ELF-1 (cell line): Measurements from ENCODE around the gene PDLIM1.
A peak's percentile ranks its signal among the peaks of the same experiment; 100 is the strongest.
"Not testable (repeated sequence)": the region's sequence is repeated elsewhere in the genome, so short reads cannot be mapped to it uniquely, and the experiment has no call there.

ENCODE experiments used
- DNase-seq: peaks from one replicate; pipeline ENCODE4 v3.0.0-alpha.2; 2016; ENCODE audit warnings: low read depth, low spot score

The PDLIM1 gene

DNA sequence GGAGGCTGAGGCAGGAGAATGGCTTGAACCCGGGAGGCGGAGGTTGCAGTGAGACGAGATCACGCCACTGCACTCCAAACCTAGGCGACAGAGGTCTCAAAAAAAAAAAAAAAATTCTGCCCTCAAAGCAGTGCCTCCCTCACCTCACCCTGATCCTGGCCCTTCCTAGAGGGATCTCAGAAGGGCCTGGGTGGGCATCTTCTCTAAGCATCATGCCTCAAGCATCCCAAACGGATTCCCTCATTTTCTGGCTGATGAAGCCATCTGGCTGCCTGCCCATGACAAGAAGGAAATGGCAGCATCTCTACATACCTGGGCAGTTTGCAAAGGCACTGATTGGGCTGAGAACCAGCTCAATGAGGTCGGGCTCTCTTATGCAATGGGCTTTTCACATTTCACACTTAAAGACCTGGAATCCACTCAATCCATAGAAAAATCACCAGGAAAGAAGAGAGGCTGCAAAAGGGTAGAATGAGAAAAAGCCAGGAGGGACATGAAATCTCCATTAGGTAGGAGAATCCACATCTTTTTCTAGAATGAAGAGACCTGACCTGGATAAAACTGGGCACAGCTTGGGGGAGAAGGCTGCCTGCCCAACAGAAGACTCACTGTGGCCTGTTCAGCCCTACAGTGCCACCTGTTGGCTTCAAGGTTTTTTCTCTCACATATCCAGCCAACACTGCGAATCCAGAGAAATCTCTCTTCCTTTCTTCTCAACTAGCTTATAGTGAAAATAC is 48.1 kb downstream of the PDLIM1 start:
- DNase-seq, result peak; percentile 67

- DNase-seq, result no peak
Measured at GRCh38 chr10:95241533-95241932, 49.3 kb downstream of the PDLIM1 start.

- DNase-seq, result no peak
Measured at GRCh38 chr10:95240811-95241210, 50.0 kb downstream of the PDLIM1 start.

DNA sequence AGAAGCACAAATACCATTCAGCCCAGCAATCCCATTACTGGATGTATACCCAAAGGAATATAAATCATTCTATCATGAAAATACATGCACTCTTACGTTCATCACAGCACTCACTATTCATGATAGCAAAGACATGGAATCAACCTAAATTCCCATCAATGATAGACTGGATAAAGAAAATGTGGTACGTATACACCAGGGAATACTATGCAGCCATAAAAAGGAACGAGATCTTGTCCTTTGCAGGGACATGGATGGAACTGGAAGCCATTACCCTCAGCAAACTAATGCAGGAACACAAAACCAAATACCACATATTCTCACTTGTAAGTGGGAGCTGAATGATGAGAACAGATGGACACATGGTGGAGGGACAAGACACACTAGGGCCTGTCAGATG is 50.7 kb downstream of the PDLIM1 start:
- not testable (repeated sequence) for DNase-seq

- no peak for DNase-seq
Measured at GRCh38 chr10:95237376-95238170, 53.2 kb downstream of the PDLIM1 start.

DNA sequence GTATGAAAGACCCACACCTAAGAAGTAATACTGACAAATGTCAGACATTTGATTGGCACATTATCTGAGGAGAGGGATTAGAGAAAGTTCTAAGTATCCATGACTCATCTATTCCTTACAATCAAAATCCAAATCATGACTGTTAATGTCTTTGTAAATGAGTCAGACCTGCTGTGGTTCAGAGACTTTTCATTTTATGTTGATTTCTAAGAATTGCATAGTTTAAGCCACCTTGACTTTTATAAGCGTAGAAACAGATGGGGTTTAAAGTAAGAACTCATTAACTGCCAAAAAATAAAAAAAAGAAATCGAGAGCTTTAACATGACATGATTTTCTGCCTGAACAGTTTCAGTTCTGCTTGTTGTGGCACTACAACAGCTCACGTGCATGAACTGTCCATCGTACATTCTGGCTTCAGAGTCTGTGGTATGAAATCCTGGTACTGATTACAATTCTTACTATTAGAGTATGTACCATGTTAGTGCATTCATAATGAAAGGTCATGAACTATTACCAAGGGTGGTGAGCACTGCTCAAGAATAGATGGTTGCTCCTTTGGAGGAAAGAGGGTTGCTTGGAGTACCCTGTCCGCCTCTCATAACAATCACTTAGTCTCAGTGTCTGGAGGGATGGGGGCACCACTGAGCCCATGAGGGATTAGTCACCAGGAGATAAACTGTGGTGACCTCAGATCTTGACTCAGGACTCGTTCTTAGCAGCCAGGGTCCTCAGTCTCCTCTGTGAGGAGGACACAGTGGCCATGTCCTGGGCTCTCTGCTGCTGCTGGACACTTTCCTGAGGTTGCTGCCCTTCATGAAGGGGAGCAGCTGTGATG is 54.5 kb downstream of the PDLIM1 start:
- no peak for DNase-seq

DNA sequence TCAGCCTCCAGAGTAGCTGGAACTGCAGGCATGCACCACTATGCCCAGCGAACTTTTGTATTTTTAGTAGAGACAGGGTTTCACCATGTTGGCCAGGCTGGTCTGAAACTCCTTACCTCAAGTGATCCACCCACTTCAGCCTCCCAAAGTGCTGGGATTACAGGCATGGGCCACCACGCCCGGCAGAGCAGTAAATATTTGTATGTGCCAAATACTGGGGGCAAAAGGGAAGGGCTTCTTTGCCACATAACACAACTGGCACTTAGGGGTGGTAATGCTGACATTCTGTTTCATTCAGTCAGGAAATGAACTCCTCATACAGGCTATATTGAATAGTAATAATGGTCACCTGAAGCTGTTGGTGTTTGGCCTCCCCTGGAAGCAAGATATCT is 55.1 kb downstream of the PDLIM1 start:
- no peak for DNase-seq

DNA sequence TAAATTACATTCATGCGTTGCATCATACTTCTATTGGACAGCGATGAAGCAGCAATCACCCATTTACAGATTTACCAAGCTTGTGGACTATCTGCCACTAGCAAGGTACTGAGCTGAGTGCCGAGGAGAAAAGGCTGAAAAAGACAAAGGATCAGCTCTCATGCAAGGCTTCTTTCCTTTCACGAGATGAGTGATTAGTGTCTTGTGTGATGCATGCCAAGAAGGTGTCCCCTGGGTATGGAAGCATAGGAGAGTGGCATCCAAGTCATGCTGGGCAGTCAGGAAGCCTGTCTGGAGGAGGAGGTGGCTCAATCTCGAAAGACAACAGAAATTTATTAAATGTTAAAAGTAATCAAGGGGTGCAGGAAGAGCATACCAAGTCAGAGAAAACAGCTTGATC is 55.9 kb downstream of the PDLIM1 start:
- no peak for DNase-seq

DNA sequence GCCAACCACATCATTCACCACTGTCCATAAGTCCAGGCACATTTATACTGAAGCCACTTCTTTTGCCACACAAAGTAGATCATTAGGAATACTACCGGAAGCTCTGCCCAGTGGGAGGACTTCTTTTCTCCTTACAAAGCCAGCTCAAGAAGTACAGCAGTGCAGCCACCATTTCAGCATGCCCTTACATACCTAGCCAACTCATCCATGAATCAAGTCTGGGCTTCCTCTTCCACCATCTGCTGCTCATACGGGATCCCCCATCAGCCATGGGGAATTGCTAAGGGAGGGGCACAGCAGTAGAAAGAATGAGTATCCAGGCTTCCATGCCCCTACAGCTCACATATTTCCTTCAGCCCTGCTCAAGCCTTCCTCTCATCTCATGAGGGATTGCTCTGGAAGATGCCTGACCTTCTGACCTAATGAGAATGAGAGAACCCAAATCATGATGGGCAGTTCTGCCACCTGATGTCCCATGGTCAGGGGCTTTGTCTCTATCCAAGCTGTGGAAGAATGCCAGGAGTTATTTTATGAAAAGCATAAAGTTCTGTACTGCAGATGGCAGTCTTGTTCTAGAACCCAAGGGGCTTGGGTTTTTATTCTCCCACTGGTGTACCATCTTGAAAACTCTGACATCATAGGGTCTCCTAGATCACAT is 57.3 kb downstream of the PDLIM1 start:
- DNase-seq, result no peak

DNA sequence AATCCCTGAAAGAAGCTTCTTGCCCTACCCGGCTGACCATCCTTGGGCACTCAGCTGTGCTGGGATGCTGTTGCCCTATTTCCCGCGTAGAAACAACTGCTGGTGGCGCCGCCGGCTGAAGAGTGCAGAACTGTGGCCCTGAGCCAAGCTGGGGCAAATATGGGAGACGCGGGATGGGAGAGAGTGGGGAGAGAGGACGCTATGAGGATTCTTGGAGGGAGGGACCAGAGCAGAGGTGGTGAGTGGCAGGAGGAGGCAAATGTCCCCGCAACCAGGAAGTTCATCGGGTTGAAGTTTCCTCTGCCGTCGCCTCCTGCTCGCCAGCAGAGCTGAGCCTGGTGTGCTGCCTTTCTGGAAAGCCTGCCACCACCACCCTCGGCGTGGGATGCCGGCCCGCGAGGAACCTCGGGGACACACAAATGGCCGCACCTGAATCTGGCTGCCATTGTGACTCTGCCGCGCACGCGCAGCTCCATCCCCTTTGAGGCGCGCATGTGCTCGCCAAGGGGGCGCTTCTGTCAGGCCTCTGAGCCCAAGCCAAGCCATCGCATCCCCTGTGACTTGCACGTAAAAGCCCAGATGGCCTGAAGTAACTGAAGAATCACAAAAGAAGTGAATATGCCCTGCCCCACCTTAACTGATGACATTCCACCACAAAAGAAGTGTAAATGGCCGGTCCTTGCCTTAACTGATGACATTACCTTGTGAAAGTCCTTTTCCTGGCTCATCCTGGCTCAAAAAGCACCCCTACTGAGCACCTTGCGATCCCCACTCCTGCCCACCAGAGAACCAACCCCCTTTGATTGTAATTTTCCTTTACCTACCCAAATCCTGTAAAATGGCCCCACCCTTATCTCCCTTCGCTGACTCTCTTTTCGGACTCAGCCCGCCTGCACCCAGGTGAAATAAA is 59.9 kb downstream of the PDLIM1 start:
- peak; percentile 92 for DNase-seq

GRCh38 chr10:95229724-95230627 is 60.8 kb downstream of the PDLIM1 start:
- peak; percentile 60 for DNase-seq

GRCh38 chr10:95228934-95229723 is 61.7 kb downstream of the PDLIM1 start:
- DNase-seq, result not testable (repeated sequence)

DNA sequence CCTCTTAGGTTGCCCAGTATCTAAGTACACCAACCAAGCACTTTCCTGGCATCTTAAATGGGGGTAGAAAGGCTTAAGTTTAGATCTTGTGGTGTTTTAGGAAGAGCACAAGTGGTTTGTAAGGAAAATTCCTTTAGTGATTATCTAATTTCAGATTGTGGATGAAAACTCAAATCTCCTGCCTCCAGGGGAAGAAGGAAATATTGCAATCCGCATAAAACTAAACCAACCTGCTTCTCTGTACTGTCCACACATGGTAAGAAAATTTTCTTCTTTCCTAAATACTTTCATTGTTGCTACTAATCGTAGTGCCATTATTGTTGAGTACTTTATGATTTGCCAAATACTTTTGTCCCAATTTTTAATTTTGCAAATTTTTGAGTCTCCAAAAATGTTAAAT is 65.7 kb downstream of the PDLIM1 start:
- DNase-seq, result no peak

- DNase-seq, result no peak
Measured at GRCh38 chr10:95221124-95221523, 69.7 kb downstream of the PDLIM1 start.

GRCh38 chr10:95220539-95220938 is 70.3 kb downstream of the PDLIM1 start:
- DNase-seq, result no peak

- DNase-seq, result no peak
Measured at GRCh38 chr10:95217476-95217875, 73.3 kb downstream of the PDLIM1 start.

DNA sequence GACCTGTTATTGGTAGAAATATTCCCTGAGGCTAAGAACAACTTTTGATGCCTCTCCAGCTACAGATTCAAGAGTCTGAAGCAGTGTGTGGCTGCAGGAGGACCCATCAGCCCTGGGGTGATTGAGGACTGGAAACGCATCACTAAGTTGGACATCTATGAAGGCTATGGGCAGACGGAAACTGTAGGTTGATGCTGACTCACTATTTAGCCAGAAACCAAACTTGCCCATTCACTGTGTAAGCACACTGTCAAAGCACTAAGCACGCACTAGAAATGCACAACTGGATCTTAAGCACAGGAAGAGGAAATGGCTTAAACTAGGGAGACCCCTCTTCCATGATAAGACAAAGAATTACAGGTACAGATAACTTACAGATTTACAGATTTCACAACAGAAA is 76.0 kb downstream of the PDLIM1 start:
- DNase-seq, result no peak

GRCh38 chr10:95214369-95214768 is 76.4 kb downstream of the PDLIM1 start:
- no peak for DNase-seq
